HT-29 (cell line): ENCODE results near the gene PLPP4. TPM values are rescaled to one million over a fixed set of nuclear protein-coding genes. Genes with fewer than 3 reads are reported as not detected.

Experiments
- DNase-seq: peaks from one replicate; pipeline ENCODE4 v3.0.0-alpha.2; 2015; ENCODE audit warnings: low spot score
- total RNA-seq: library from RNA; depleted of rRNA; stranded (reverse); fragments of >200 nt; shearing (Covaris generic); gene quantifications from 2 replicates; pipeline ENCODE4 v1.2.3, GENCODE V29; 2014

PLPP4 gene
- total RNA-seq, 1 experiment from 2014 or later: not detected

GRCh38 chr10:120516426-120516825, 59.4 kb downstream of the PLPP4 start:
- no peak for DNase-seq

DNA sequence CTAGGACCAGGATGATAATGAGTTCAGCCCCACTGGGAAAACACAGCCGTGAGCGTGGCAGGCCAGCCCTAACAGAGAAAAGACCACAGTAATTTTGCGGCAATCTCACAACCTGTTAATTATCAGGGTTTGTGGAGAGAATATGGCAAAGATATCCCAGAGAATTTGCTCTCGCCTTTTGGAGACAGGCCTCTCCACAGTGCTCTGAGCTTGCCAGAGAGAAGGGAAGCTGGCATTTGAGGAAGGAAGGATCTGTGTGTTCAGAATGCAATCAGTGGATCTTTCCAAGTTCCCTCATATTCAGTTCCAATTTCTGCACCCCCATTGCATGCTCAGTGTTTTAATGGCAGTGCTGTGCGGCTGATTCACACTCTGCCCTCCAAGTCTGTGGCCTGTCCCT, 60.2 kb downstream of the PLPP4 start:
- DNase-seq: no peak

GRCh38 chr10:120517881-120518484, 61.0 kb downstream of the PLPP4 start:
- no peak for DNase-seq

DNA sequence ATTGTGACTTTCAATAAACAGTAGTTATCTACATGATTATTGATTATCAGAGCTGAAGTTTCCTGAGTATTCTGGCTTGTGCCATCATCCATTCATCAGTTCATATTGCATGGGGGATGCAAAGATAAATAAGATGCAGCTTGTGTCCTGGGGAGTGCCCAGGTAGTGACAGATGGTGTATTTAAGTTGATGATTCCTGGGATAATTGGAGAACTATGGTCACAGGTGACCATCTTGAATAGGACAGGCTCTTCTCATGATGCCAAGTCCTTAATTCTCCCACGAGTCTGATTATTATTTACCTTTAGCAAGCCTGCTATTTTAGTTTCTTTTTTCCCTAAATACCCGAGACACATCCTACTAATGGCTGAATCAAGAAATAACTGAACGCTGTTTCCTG, 64.9 kb downstream of the PLPP4 start:
- no peak for DNase-seq

DNA sequence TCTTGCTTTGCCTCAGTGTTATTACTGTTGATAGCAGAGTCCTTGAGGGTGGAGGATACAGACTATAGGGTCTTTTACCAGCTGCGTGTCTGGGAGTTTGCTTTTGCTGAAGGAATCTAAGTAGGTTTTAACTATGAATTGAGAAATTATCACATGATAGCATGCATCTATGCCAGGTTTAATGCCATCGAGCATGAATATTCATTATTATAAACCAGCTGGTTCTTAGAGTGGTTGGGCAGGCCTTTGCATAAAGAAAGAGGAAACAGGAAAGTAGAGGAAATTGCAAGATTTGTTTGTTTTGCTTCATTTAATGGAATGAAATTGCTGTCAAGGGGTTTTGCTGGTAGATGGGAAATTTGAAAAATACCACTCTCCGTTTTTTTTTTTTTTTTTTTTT, 70.7 kb downstream of the PLPP4 start:
- no peak for DNase-seq

- DNase-seq: no peak
These were observed 73.7 kb downstream of the PLPP4 start for GRCh38 chr10:120530699-120531098.

- DNase-seq: no peak
These were observed 81.1 kb downstream of the PLPP4 start for GRCh38 chr10:120538091-120538490.

GRCh38 chr10:120539076-120539475, 82.0 kb downstream of the PLPP4 start:
- DNase-seq: no peak

- DNase-seq: no peak
These were observed 83.5 kb downstream of the PLPP4 start for GRCh38 chr10:120540486-120540885.

DNA sequence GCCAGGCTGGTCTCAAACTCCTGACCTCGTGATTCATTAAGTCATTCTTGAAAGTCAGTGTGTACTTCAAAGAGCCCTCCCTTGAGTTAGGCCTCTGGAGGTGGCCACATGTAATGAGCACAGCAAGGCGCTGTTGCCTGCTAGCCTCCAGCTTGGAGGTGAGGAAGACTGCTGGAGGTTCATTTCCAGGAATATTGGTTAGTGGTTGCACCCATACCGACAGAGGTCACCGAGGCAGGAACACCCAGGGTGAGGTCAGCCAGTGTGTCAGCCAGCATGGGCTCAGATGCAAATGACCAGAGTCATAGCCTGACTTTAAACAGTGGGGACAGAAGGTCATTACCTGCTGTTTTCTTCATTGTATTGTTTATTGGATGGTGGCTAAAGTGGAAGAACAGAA, 85.0 kb downstream of the PLPP4 start:
- DNase-seq: no peak

GRCh38 chr10:120542591-120542990, 85.6 kb downstream of the PLPP4 start:
- DNase-seq: no peak

DNA sequence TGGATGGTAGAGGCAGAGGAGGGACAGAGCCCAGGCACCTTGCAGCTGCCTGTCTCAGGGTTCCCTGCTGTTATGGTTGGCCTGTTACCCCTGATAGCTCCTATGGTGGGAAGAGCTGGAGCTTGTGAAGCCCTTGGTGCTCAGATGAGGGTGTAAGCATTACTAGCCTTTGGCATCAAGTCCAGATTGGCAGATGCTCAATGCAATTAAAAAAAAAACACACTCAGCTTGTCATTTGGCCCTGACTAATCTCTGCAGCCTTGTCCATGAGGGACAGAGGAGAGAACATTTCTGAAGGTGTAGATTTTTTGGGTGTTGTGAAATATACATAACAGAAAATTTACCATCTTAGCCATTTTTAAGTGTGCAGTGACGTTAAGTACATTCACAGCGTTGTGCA, 86.3 kb downstream of the PLPP4 start:
- DNase-seq: no peak

GRCh38 chr10:120548210-120548609, 91.2 kb downstream of the PLPP4 start:
- DNase-seq: no peak

DNA sequence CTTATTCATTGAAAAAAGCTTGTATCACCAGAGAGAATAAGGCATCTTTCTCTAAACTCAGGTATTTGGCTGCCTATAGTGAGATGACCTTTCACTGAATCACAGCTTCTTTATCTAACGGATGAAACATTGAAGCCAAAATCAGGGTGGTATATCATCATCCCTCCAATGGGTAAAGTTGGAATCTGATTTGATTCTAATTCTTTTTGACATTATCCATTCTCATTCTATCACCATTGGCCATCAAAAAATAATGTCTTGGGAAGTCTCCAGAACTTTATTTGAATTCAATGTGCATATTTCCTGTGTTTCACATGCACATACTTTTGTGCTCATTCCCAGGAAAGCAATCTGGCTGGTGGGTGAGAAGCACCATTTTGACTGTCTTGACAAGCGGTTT, 95.2 kb downstream of the PLPP4 start:
- DNase-seq: no peak

DNA sequence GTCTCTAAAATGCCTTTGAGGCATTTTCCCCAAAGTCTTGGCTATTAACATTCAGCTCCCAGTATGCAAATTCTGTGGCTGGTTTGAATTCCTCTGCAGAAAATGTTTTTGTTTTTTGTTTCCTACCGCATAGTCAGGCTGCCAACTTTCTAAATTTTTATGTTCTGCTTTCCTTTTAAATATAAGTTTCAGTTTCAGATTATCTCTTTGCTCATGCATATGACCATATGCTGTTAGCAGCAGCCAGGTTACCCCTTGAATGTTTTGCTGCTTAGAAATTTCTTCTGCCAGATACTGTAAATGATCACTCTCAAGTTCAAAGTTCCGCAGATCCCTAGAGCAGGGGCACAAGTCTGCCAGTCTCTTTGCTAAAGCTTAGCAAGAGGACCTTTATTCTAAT, 96.9 kb downstream of the PLPP4 start:
- DNase-seq: no peak

DNA sequence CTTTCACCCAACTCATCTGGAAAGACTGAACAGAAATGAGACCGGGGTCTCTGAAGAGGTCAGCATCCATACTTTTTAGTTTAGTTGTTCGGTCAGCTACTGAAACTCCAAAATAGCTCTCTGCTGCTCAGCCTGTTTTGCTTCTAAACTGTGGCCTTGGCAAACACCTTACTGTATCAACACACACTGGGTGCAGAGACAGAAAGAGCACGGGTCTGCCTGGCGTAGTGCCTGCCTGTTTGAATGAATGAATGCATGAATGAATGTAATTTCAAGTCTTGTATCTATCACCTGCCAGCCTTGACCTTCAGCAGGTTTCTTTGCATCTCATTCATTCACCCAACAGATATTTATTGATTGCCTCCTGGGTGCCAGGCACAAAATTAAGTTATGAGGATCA, 98.4 kb downstream of the PLPP4 start:
- no peak for DNase-seq

DNA sequence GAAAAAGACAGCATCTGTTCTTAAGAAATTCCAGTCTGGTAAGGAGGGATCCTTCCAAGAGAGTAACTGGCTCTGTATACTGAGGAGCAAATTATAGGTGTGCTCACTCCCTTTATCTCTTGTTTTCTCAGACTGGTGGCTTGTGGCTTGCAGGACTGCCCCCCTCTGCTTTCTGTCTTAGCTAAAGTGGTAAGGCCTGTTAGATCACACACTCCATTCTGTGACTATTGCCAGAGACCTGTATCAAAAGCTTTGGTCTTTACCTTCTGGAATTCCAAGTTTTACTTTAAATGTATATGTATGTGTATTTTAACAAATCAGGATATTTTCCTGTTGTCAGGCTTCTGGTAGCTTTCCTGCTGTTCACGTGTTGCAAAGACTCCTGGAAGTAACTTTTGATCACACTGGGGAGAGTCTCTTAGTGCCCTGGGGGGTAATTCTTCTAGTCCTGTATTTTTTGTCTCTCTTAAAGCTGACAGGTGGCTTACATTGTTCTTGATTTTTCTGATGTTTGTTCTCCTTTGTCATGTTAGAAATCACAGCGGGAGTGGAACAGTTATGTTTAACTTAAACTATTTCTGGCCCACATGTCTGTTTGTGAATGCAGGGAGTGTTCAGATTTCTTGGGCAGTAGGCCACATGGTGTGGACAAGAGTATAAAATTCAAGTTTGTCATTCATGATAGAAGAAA, 99.0 kb downstream of the PLPP4 start:
- DNase-seq: no peak

- no peak for DNase-seq
These were observed 100.3 kb downstream of the PLPP4 start for GRCh38 chr10:120557311-120557710.

- DNase-seq: no peak
These were observed 102.8 kb downstream of the PLPP4 start for GRCh38 chr10:120559800-120560199.

DNA sequence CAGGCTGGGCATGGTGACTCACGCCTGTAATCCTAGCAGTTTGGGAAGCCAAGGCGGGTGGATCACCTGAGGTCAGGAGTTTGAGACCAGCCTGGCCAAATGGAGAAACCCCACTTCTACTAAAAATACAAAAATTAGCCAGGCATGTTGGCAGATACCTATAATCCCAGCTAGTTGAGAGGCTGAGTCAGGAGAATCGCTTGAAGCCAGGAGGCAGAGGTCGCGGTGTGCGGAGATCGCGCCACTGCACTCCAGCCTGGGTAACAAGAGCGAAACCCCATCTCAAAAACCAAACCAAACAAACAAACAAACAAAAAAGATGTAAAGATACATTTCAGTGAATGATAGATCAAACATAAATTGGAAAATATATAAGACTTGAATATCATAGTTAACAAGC, 105.9 kb downstream of the PLPP4 start:
- no peak for DNase-seq

GRCh38 chr10:120570418-120570817, 113.4 kb downstream of the PLPP4 start:
- DNase-seq: no peak

GRCh38 chr10:120571266-120571665, 114.2 kb downstream of the PLPP4 start:
- DNase-seq: no peak

DNA sequence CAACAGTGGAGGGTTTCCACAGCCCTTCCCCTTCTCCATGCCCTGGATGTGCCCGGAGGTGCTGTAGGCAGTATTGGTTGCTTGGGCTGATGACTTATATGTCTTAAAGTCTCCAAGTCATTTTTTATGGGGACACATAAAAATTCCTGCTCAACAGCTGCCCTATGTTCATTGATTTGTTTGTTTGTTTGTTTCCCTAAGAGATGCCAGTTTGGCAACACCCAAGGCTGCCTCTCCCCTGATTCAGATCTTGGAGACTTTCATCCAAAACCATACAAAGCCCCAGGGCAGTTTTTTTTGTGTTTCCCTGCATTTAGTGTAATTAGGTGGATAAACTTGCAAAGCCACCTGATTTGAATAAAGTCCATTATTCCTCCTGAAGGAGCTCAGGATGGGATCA, 115.3 kb downstream of the PLPP4 start:
- no peak for DNase-seq

- no peak for DNase-seq
These were observed 116.3 kb downstream of the PLPP4 start for GRCh38 chr10:120573355-120573754.
